H9 (cell line): ENCODE data around the gene TOP1. TPM values are rescaled to one million over a fixed set of nuclear protein-coding genes. Genes with fewer than 3 reads are reported as not detected.

ENCODE experiments used
- DNase-seq: peaks from one replicate; pipeline ENCODE4 v3.0.0-alpha.2; 2017
- H2AFZ ChIP-seq: one replicate; pipeline ENCODE4 v1.6.1; 2013; ENCODE audit warnings: mild to moderate bottlenecking, low read length, control low read depth, moderate library complexity
- H2AK5ac ChIP-seq: 2 replicates; pipeline ENCODE4 v1.6.1; 2013; ENCODE audit warnings: low read length, control low read depth, mixed read lengths; ENCODE audit not compliant: insufficient read length
- H2BK120ac ChIP-seq: one replicate; pipeline ENCODE4 v1.6.1; 2013; ENCODE audit warnings: low read depth, mild to moderate bottlenecking, low read length, control low read depth, inconsistent platforms; ENCODE audit not compliant: poor library complexity, severe bottlenecking
- H2BK12ac ChIP-seq: 2 replicates; pipeline ENCODE4 v1.6.1; 2013; ENCODE audit warnings: low read length, control low read depth, mixed read lengths, low read depth; ENCODE audit not compliant: insufficient read length
- H2BK15ac ChIP-seq: 2 replicates; pipeline ENCODE4 v1.6.1; 2013; ENCODE audit warnings: low read depth, low read length, control low read depth
- H2BK20ac ChIP-seq: one replicate; pipeline ENCODE4 v1.6.1; 2013; ENCODE audit warnings: low read depth, mild to moderate bottlenecking, low read length, control low read depth, inconsistent platforms; ENCODE audit not compliant: poor library complexity, severe bottlenecking
- H2BK5ac ChIP-seq: 2 replicates; pipeline ENCODE4 v1.6.1; 2013; ENCODE audit warnings: low read length, control low read depth, mixed read lengths; ENCODE audit not compliant: insufficient read length
- H3K14ac ChIP-seq: 2 replicates; pipeline ENCODE4 v1.6.1; 2013; ENCODE audit warnings: low read length, control low read depth; ENCODE audit not compliant: insufficient read depth
- H3K18ac ChIP-seq: 2 replicates; pipeline ENCODE4 v1.6.1; 2013; ENCODE audit warnings: low read depth, mild to moderate bottlenecking, mixed read lengths, low read length, control low read depth; ENCODE audit not compliant: insufficient read length
- H3K23ac ChIP-seq: 2 replicates; pipeline ENCODE4 v1.6.1; 2013; ENCODE audit warnings: low read length, control low read depth, mixed read lengths, low read depth; ENCODE audit not compliant: insufficient read length
- H3K23me2 ChIP-seq: 2 replicates; pipeline ENCODE4 v1.6.1; 2013; ENCODE audit warnings: low read depth, mild to moderate bottlenecking, mixed read lengths, low read length, control low read depth; ENCODE audit not compliant: insufficient read length, poor library complexity, severe bottlenecking
- H3K27ac ChIP-seq: 2 replicates; pipeline ENCODE4 v1.5.1; 2013; ENCODE audit warnings: low read length, control low read depth, mixed read lengths, low read depth; ENCODE audit not compliant: insufficient read length
- H3K27me3 ChIP-seq: 2 replicates; pipeline ENCODE4 v1.6.1; 2013; ENCODE audit warnings: low read length, control low read depth, inconsistent platforms; ENCODE audit not compliant: insufficient read depth
- H3K4ac ChIP-seq: 2 replicates; pipeline ENCODE4 v1.6.1; 2013; ENCODE audit warnings: low read depth, mild to moderate bottlenecking, control low read depth, inconsistent platforms, low read length, moderate library complexity
- H3K4me1 ChIP-seq: 2 replicates; pipeline ENCODE4 v1.6.1; 2013; ENCODE audit warnings: low read length, control low read depth, inconsistent platforms; ENCODE audit not compliant: insufficient read depth
- H3K4me2 ChIP-seq: 2 replicates; pipeline ENCODE4 v1.6.1; 2013; ENCODE audit warnings: low read length, control low read depth, mixed read lengths; ENCODE audit not compliant: insufficient read length, insufficient read depth
- H3K56ac ChIP-seq: 2 replicates; pipeline ENCODE4 v1.6.1; 2013; ENCODE audit warnings: low read depth, mild to moderate bottlenecking, mixed read lengths, low read length, control low read depth; ENCODE audit not compliant: insufficient read length
- H3K79me1 ChIP-seq: 2 replicates; pipeline ENCODE4 v1.6.1; 2013; ENCODE audit warnings: low read depth, mild to moderate bottlenecking, moderate library complexity, low read length, control low read depth, inconsistent platforms; ENCODE audit not compliant: insufficient read depth, poor library complexity, severe bottlenecking
- H3K79me2 ChIP-seq: 2 replicates; pipeline ENCODE4 v1.6.1; 2013; ENCODE audit warnings: low read length, control low read depth, inconsistent platforms; ENCODE audit not compliant: insufficient read depth
- H3K9ac ChIP-seq: 2 replicates; pipeline ENCODE4 v1.6.1; 2013; ENCODE audit warnings: low read length, control low read depth, mixed read lengths; ENCODE audit not compliant: insufficient read length; ENCODE audit errors: extremely low read depth
- H3K9me3 ChIP-seq: one replicate; pipeline ENCODE4 v1.6.1; 2013; ENCODE audit warnings: low read depth, low read length, inconsistent platforms; ENCODE audit not compliant: control insufficient read depth
- H3T11ph ChIP-seq: one replicate; pipeline ENCODE4 v1.6.1; 2013; ENCODE audit warnings: mild to moderate bottlenecking, low read length, control low read depth, inconsistent platforms
- H4K20me1 ChIP-seq: one replicate; pipeline ENCODE4 v1.6.1; 2013; ENCODE audit not compliant: control insufficient read depth, insufficient read length, insufficient read depth
- H4K5ac ChIP-seq: 2 replicates; pipeline ENCODE4 v1.6.1; 2013; ENCODE audit warnings: low read depth, mild to moderate bottlenecking, mixed read lengths, low read length, control low read depth; ENCODE audit not compliant: insufficient read length
- H4K8ac ChIP-seq: replicated peaks from 2 replicates; pipeline ENCODE4 v1.6.1; 2013; ENCODE audit warnings: low read length, control low read depth, mixed read lengths, low read depth; ENCODE audit not compliant: insufficient read length
- H4K91ac ChIP-seq: 2 replicates; pipeline ENCODE4 v1.6.1; 2013; ENCODE audit warnings: low read depth, mild to moderate bottlenecking, moderate library complexity, mixed read lengths, low read length, control low read depth; ENCODE audit not compliant: insufficient read length
- H3K27ac Mint-ChIP-seq, 3 experiments: 2 replicates in 2 of 3; 3 replicates in 1 of 3; pipeline ENCODE4 v1.8.0; 2020 to 2021; ENCODE audit warnings: mixed read lengths in 3 of 3, mild to moderate bottlenecking in 1 of 3, moderate library complexity in 1 of 3
- H3K27me3 Mint-ChIP-seq: 2 replicates; pipeline ENCODE4 v1.8.0; 2021; ENCODE audit warnings: low read depth, mild to moderate bottlenecking, moderate library complexity, mixed read lengths
- H3K36me3 Mint-ChIP-seq, 3 experiments: 2 replicates in 2 of 3; 3 replicates in 1 of 3; pipeline ENCODE4 v1.8.0; 2020 to 2021; ENCODE audit warnings: low read depth in 3 of 3, mixed read lengths in 3 of 3; ENCODE audit not compliant: insufficient read depth in 1 of 3
- H3K4me1 Mint-ChIP-seq, 2 experiments: 2 replicates each; pipeline ENCODE4 v1.8.0; 2020; ENCODE audit warnings: mixed read lengths in 2 of 2
- H3K4me3 Mint-ChIP-seq, 2 experiments: 2 replicates in 1 of 2; 3 replicates in 1 of 2; pipeline ENCODE4 v1.8.0; 2020 to 2021; ENCODE audit warnings: mild to moderate bottlenecking in 2 of 2, mixed read lengths in 2 of 2, moderate library complexity in 1 of 2
- H3K9me3 Mint-ChIP-seq, 2 experiments: 2 replicates in 1 of 2; 3 replicates in 1 of 2; pipeline ENCODE4 v1.8.0; 2020; ENCODE audit warnings: mild to moderate bottlenecking in 2 of 2, mixed read lengths in 2 of 2, moderate library complexity in 1 of 2
- CTCF ChIP-seq: fragments of 200-600 bp; sonication (generic); conservative IDR thresholded peaks from 3 replicates; pipeline ENCODE4 v1.8.0; 2021; ENCODE audit warnings: antibody characterized with exemption, mild to moderate bottlenecking
- WGBS: extraction: QIAGEN DNeasy Blood & Tissue Kit; methylation state at CpG from one replicate; pipeline ENCODE4 v1.1.7; 2013; ENCODE audit warnings: missing lambda C conversion rate, low lambda C conversion rate, mixed read lengths; ENCODE audit not compliant: insufficient read length; ENCODE audit errors: extremely low coverage; 5-methylcytosine and 5-hydroxymethylcytosine counted together
- total RNA-seq: library from RNA; stranded (reverse); gene quantifications from 2 replicates; pipeline ENCODE4 v1.2.1, GENCODE V29; 2021

The TOP1 gene
- total RNA-seq, 1 experiment from 2014 or later: 96.4 TPM

GRCh38 chr20:41004531-41005360 lies 23.9 kb upstream of the TOP1 start:
- Histone ChIP-seq H4K20me1 (no peaks in the 10 kb centered on the region), H3K23me2 (no peaks in the 10 kb centered on the region), H3T11ph (no peak overlapping the region), H3K18ac (no peak overlapping the region), H3K4me2 (no peak overlapping the region), H3K4ac (no peak overlapping the region), H2BK5ac (no peak overlapping the region), H3K27me3 (no peaks in the 10 kb centered on the region), H3K23ac (no peak overlapping the region), H2AFZ (no peak overlapping the region), H3K14ac (no peak overlapping the region), H2BK12ac (no peak overlapping the region), H3K9ac (no peak overlapping the region), H3K27ac (no peak overlapping the region), H4K8ac (no peak overlapping the region), H3K56ac (no peak overlapping the region), H2AK5ac (no peak overlapping the region), H2BK120ac (no peak overlapping the region), H2BK15ac (no peak overlapping the region), H3K4me1 (peaks cover 10% of the 10 kb centered on the region; the same call in 1 of the 2 replicates), H3K79me2 (no peaks in the 10 kb centered on the region), H4K91ac (no peak overlapping the region), H3K79me1 (no peaks in the 10 kb centered on the region), H3K9me3 (no peaks in the 10 kb centered on the region), H4K5ac (no peak overlapping the region), H2BK20ac (no peak overlapping the region)
- Mint-ChIP-seq H3K27me3 (peaks cover 7% of the 10 kb centered on the region), H3K4me3 (no peak overlapping the region), H3K9me3 (peaks cover 6 to 8% of the 10 kb centered on the region in 2 experiments; a peak in 4 of 5 replicates), H3K4me1 (peaks cover 12 to 19% of the 10 kb centered on the region in 2 experiments), H3K36me3 (peaks cover 3 to 5% (median 3%) of the 10 kb centered on the region in 3 experiments; a peak in 5 of 7 replicates), H3K27ac (no peak overlapping the region; a peak in 1 of 7 replicates)
- DNase-seq: no peak
- WGBS: no CpG with 5 or more reads among the region's 8 CpGs
- TF ChIP-seq CTCF: no peak
